GM23338 (cell line): ENCODE measurements around the gene ZNF821.
"Not testable (repeated sequence)": the region's sequence is repeated elsewhere in the genome, so short reads cannot be mapped to it uniquely, and the experiment has no call there.

Experiments used
- EZH2 ChIP-seq: fragments of 200-600 bp; sonication (generic); IDR thresholded peaks from one replicate; pipeline ENCODE4 v1.8.0; 2017; ENCODE audit warnings: antibody characterized with exemption, mild to moderate bottlenecking, low read depth; ENCODE audit not compliant: unreplicated experiment
- EZH2phosphoT487 ChIP-seq: fragments of 200-600 bp; sonication (generic); IDR thresholded peaks from one replicate; pipeline ENCODE4 v1.8.1; 2018; ENCODE audit warnings: antibody characterized with exemption; ENCODE audit not compliant: unreplicated experiment
- POLR2AphosphoS5 ChIP-seq: IDR thresholded peaks from 2 replicates; pipeline ENCODE4 v1.6.1; 2016; ENCODE audit warnings: antibody characterized with exemption, low read depth
- STAT1 ChIP-seq: IDR thresholded peaks from one replicate; pipeline ENCODE4 v1.6.1; 2016; ENCODE audit warnings: antibody characterized with exemption; ENCODE audit not compliant: unreplicated experiment
- TF ChIP-seq, protein P1 (sequence below), 2 experiments: fragments of 200-600 bp in 1 of 2; sonication (generic) in 1 of 2; conservative IDR thresholded peaks; 2 replicates each; pipeline versions ENCODE4 v1.5.1 to v1.6.1; 2016 to 2017; ENCODE audit warnings: antibody characterized with exemption in 2 of 2, low read depth in 2 of 2, mild to moderate bottlenecking in 2 of 2, moderate library complexity in 1 of 2

DNA sequence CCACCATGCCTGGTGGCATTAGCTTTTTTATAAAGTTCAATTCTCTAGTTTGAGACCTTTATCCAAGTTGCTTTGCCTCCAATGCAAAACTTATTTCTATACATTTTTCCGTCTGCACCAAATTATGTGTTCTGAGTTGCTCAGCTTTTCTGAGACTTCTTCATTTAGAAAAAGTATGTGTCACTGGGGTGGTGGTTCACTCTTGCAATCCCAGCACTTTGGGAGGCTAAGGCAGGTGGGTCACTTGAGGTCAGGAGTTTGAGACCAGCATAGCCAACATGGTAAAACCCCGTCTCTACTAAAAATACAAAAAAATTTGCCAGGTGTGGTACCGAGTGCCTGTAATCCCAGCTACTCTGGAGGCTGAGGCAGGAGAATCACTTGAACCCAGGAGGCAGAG, 52.3 kb downstream of the ZNF821 start:
- not testable (repeated sequence) for TF ChIP-seq STAT1, EZH2phosphoT487, EZH2, POLR2AphosphoS5
- TF ChIP-seq, protein P1, sequence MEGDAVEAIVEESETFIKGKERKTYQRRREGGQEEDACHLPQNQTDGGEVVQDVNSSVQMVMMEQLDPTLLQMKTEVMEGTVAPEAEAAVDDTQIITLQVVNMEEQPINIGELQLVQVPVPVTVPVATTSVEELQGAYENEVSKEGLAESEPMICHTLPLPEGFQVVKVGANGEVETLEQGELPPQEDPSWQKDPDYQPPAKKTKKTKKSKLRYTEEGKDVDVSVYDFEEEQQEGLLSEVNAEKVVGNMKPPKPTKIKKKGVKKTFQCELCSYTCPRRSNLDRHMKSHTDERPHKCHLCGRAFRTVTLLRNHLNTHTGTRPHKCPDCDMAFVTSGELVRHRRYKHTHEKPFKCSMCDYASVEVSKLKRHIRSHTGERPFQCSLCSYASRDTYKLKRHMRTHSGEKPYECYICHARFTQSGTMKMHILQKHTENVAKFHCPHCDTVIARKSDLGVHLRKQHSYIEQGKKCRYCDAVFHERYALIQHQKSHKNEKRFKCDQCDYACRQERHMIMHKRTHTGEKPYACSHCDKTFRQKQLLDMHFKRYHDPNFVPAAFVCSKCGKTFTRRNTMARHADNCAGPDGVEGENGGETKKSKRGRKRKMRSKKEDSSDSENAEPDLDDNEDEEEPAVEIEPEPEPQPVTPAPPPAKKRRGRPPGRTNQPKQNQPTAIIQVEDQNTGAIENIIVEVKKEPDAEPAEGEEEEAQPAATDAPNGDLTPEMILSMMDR (conservative IDR thresholded peaks at IDR 0.05; ENCODE audit: low read depth in 2 of 2) = not testable (repeated sequence)
